K562 (cell line): ENCODE data around the gene RGS17. TPM values are rescaled to one million over a fixed set of nuclear protein-coding genes. Genes with fewer than 3 reads are reported as not detected.
A peak's percentile ranks its signal among the peaks of the same experiment; 100 is the strongest.

Experiments used
- BRF1 ChIP-seq: IDR thresholded peaks from 3 replicates; pipeline ENCODE4 v1.6.1; 2011; ENCODE audit warnings: borderline replicate concordance, mild to moderate bottlenecking; ENCODE audit not compliant: insufficient read length; ENCODE audit errors: extremely low read depth
- CREB1 ChIP-seq, 2 experiments: sonication (generic) in 1 of 2; formaldehyde crosslinking in 1 of 2; IDR thresholded peaks; 2 replicates each; pipeline versions ENCODE4 v1.6.1 to v1.8.0; 2012 to 2022; ENCODE audit warnings: inconsistent platforms in 1 of 2, mild to moderate bottlenecking in 1 of 2, missing genetic modification reagents in 1 of 2, moderate library complexity in 1 of 2
- DDX20 ChIP-seq: fragments of 450-650 bp; IDR thresholded peaks from 2 replicates; pipeline ENCODE4 v1.6.1; 2016; ENCODE audit warnings: missing genetic modification characterization, low read depth, mild to moderate bottlenecking, missing compliant biosample characterization, moderate library complexity
- MAX ChIP-seq: sonication (generic); formaldehyde crosslinking; IDR thresholded peaks from 2 replicates; pipeline ENCODE4 v1.9.0; 2022; ENCODE audit warnings: mild to moderate bottlenecking, missing genetic modification reagents
- PCBP1 ChIP-seq: fragments of 200-400 bp; formaldehyde crosslinking; IDR thresholded peaks from 2 replicates; pipeline ENCODE4 v1.6.1; 2018; ENCODE audit warnings: mild to moderate bottlenecking, low read depth, low read length; ENCODE audit not compliant: poor library complexity, severe bottlenecking
- PHB ChIP-seq: fragments of 250-450 bp; sonication (Bioruptor Pico); IDR thresholded peaks from 2 replicates; pipeline ENCODE4 v1.5.0; 2021
- POLR2A ChIP-seq: fragments of 450-650 bp; conservative IDR thresholded peaks from 2 replicates; pipeline ENCODE4 v1.6.1; 2016
- RBM22 ChIP-seq: fragments of 200-400 bp; formaldehyde crosslinking; IDR thresholded peaks from 2 replicates; pipeline ENCODE4 v1.6.1; 2018; ENCODE audit warnings: low read length, low read depth; ENCODE audit not compliant: poor library complexity, severe bottlenecking
- RNF2 ChIP-seq: sonication (generic); IDR thresholded peaks from 2 replicates; pipeline ENCODE4 v1.6.1; 2016
- RUNX1 ChIP-seq: sonication (generic); IDR thresholded peaks from 2 replicates; pipeline ENCODE4 v1.6.1; 2016; ENCODE audit warnings: antibody characterized with exemption, low read depth
- SAP30 ChIP-seq: fragments of 200-600 bp; sonication (generic); IDR thresholded peaks from 2 replicates; pipeline ENCODE4 v1.6.1; 2012; ENCODE audit warnings: borderline replicate concordance, low read depth, mild to moderate bottlenecking, moderate library complexity, low read length, control low read depth, inconsistent platforms; ENCODE audit not compliant: insufficient read depth, poor library complexity, severe bottlenecking
- SMAD1 ChIP-seq: fragments of 150-350 bp; IDR thresholded peaks from 2 replicates; pipeline ENCODE4 v1.6.1; 2014; ENCODE audit warnings: low read length, low read depth; ENCODE audit not compliant: partially characterized antibody
- SMARCE1 ChIP-seq: fragments of 450-650 bp; IDR thresholded peaks from 2 replicates; pipeline ENCODE4 v1.7.1; 2016; ENCODE audit warnings: mild to moderate bottlenecking
- SRSF7 ChIP-seq: fragments of 200-400 bp; formaldehyde crosslinking; optimal IDR thresholded peaks from 2 replicates; pipeline ENCODE3; 2017; ENCODE audit warnings: mild to moderate bottlenecking, low read depth, low read length
- U2AF2 ChIP-seq: fragments of 200-400 bp; formaldehyde crosslinking; optimal IDR thresholded peaks from 2 replicates; pipeline ENCODE3; 2017; ENCODE audit warnings: low read depth, mild to moderate bottlenecking, low read length
- ZNF717 ChIP-seq: fragments of 250-450 bp; sonication (Bioruptor Pico); IDR thresholded peaks from 2 replicates; pipeline ENCODE4 v1.5.0; 2021
- polyA plus RNA-seq, 8 experiments: library from polyadenylated mRNA; depleted of rRNA in 4 of 8; stranded (reverse) in 5 of 8; unstranded in 3 of 8; fragments of >200 nt; fragmentation: Nextera tagmentation in 2 of 8; fragmentation: Illumina TruSeq in 1 of 8; extraction: Ambion mirVana in 2 of 8; extraction: Trizol in 1 of 8; gene quantifications; 2 replicates each; pipeline versions ENCODE4 v1.2.1 to v1.2.3, GENCODE V29; 2011 to 2014; ENCODE audit warnings: inconsistent platforms in 1 of 8, missing spikeins in 1 of 8
- total RNA-seq, 7 experiments: library from RNA; depleted of rRNA in 6 of 7; stranded (reverse); fragments of >200 nt in 6 of 7; fragmentation: Illumina TruSeq in 2 of 7; extraction: Trizol in 2 of 7; gene quantifications; 2 replicates each; pipeline versions ENCODE4 v1.2.1 to v1.2.3, GENCODE V29; 2011 to 2021; ENCODE audit warnings: low replicate concordance in 1 of 7
- TF ChIP-seq, protein P1 (sequence below), 2 experiments: IDR thresholded peaks; 2 replicates each; pipeline ENCODE4 v1.6.1; 2011; ENCODE audit warnings: borderline replicate concordance in 1 of 2, control low read depth in 1 of 2, low read depth in 1 of 2, low read length in 1 of 2, mild to moderate bottlenecking in 1 of 2, mixed read lengths in 1 of 2, moderate library complexity in 1 of 2; ENCODE audit not compliant: insufficient read depth in 1 of 2, insufficient read length in 1 of 2, poor library complexity in 1 of 2, severe bottlenecking in 1 of 2; ENCODE audit errors: extremely low read depth in 1 of 2
- TF ChIP-seq, protein P2 (sequence below): fragments of 150-350 bp; conservative IDR thresholded peaks from 2 replicates; pipeline ENCODE4 v1.6.1; 2014; ENCODE audit warnings: low read length
- TF ChIP-seq, protein P3 (sequence below): fragments of 450-650 bp; formaldehyde crosslinking; conservative IDR thresholded peaks from 2 replicates; pipeline ENCODE4 v1.4.0; 2022; ENCODE audit warnings: mild to moderate bottlenecking, missing genetic modification characterization
- TF ChIP-seq, protein P4 (sequence below): IDR thresholded peaks from 3 replicates; pipeline ENCODE4 v1.6.1; 2011; ENCODE audit warnings: borderline replicate concordance, mild to moderate bottlenecking; ENCODE audit not compliant: insufficient read length, insufficient read depth

The RGS17 gene
- total and polyA plus RNA-seq, 9 of the 15 experiments (the other 6 are each of a cell fraction or from before 2014, with no cell fraction given): 0.01 to 0.14 (median 0.08) TPM; not detected in 6

GRCh38 chr6:152981989-152982903 is 148.8 kb downstream of the RGS17 start (continued):
- no peak for TF ChIP-seq CREB1 (IDR thresholded peaks at IDR 0.05)
- no peak for TF ChIP-seq CREB1 (CRISPR knock-in tag; IDR thresholded peaks at IDR 0.05)
- no peak for TF ChIP-seq DDX20 (tag)
- TF ChIP-seq, protein P1, sequence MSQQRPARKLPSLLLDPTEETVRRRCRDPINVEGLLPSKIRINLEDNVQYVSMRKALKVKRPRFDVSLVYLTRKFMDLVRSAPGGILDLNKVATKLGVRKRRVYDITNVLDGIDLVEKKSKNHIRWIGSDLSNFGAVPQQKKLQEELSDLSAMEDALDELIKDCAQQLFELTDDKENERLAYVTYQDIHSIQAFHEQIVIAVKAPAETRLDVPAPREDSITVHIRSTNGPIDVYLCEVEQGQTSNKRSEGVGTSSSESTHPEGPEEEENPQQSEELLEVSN (IDR thresholded peaks at IDR 0.05; ENCODE audit: borderline replicate concordance in 1 of 2, extremely low read depth in 1 of 2, insufficient read depth in 1 of 2, insufficient read length in 1 of 2, low read depth in 1 of 2, low read length in 1 of 2, poor library complexity in 1 of 2, severe bottlenecking in 1 of 2): peak; percentile 64 to 89
- 0 out of 2 replicates have a peak, but pooled peaks have one; percentile 23 for TF ChIP-seq SMARCE1
- no peak for TF ChIP-seq PHB (CRISPR knock-in tag)
- no peak for TF ChIP-seq ZNF717
- TF ChIP-seq SMAD1: no peak
- no peak for TF ChIP-seq U2AF2
- TF ChIP-seq RNF2: peak; percentile 24; the same call in 1 of the 2 replicates
- TF ChIP-seq PCBP1: peak; percentile 91
- peak; percentile 80 for TF ChIP-seq RBM22
- TF ChIP-seq, protein P2, sequence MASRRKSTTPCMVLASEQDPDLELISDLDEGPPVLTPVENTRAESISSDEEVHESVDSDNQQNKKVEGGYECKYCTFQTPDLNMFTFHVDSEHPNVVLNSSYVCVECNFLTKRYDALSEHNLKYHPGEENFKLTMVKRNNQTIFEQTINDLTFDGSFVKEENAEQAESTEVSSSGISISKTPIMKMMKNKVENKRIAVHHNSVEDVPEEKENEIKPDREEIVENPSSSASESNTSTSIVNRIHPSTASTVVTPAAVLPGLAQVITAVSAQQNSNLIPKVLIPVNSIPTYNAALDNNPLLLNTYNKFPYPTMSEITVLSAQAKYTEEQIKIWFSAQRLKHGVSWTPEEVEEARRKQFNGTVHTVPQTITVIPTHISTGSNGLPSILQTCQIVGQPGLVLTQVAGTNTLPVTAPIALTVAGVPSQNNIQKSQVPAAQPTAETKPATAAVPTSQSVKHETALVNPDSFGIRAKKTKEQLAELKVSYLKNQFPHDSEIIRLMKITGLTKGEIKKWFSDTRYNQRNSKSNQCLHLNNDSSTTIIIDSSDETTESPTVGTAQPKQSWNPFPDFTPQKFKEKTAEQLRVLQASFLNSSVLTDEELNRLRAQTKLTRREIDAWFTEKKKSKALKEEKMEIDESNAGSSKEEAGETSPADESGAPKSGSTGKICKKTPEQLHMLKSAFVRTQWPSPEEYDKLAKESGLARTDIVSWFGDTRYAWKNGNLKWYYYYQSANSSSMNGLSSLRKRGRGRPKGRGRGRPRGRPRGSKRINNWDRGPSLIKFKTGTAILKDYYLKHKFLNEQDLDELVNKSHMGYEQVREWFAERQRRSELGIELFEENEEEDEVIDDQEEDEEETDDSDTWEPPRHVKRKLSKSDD: no peak
- TF ChIP-seq, protein P3, sequence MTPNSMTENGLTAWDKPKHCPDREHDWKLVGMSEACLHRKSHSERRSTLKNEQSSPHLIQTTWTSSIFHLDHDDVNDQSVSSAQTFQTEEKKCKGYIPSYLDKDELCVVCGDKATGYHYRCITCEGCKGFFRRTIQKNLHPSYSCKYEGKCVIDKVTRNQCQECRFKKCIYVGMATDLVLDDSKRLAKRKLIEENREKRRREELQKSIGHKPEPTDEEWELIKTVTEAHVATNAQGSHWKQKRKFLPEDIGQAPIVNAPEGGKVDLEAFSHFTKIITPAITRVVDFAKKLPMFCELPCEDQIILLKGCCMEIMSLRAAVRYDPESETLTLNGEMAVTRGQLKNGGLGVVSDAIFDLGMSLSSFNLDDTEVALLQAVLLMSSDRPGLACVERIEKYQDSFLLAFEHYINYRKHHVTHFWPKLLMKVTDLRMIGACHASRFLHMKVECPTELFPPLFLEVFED: no peak
- TF ChIP-seq, protein P4, sequence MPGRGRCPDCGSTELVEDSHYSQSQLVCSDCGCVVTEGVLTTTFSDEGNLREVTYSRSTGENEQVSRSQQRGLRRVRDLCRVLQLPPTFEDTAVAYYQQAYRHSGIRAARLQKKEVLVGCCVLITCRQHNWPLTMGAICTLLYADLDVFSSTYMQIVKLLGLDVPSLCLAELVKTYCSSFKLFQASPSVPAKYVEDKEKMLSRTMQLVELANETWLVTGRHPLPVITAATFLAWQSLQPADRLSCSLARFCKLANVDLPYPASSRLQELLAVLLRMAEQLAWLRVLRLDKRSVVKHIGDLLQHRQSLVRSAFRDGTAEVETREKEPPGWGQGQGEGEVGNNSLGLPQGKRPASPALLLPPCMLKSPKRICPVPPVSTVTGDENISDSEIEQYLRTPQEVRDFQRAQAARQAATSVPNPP: no peak
- TF ChIP-seq MAX (CRISPR knock-in tag): 0 out of 2 replicates have a peak, but pooled peaks have one; percentile 13
- TF ChIP-seq SRSF7: no peak
- TF ChIP-seq RUNX1: no peak
- TF ChIP-seq SAP30: no peak
- no peak for TF ChIP-seq POLR2A
- TF ChIP-seq BRF1: no peak
